DND-41 (cell line): ENCODE data around the gene CPSF4L.

Experiments
- ATAC-seq: fragments of 200-7000 bp; cut with Tn5 transposase; 3 replicates; pipeline ENCODE4 v1.9.1; 2021; ENCODE audit warnings: low read depth; ENCODE audit not compliant: insufficient read depth
- DNase-seq: peaks from one replicate; pipeline ENCODE4 v3.0.0-alpha.2; 2020
- H2AFZ ChIP-seq: 2 replicates; pipeline ENCODE4 v1.6.0; 2012; ENCODE audit warnings: low read depth, low read length
- H3K27ac ChIP-seq: 2 replicates; pipeline ENCODE4 v1.5.1; 2012; ENCODE audit warnings: low read length, inconsistent platforms
- H3K27me3 ChIP-seq: fragments of 200-600 bp; sonication (generic); 2 replicates; pipeline ENCODE4 v1.6.0; 2012; ENCODE audit warnings: low read length, mild to moderate bottlenecking, inconsistent platforms; ENCODE audit not compliant: insufficient read depth, poor library complexity
- H3K36me3 ChIP-seq: 2 replicates; pipeline ENCODE4 v1.5.1; 2012; ENCODE audit warnings: low read length, inconsistent platforms; ENCODE audit not compliant: insufficient read depth
- H3K4me1 ChIP-seq: 2 replicates; pipeline ENCODE4 v1.5.1; 2012; ENCODE audit warnings: mild to moderate bottlenecking, low read length; ENCODE audit not compliant: insufficient read depth
- H3K4me2 ChIP-seq: 2 replicates; pipeline ENCODE4 v1.6.0; 2012; ENCODE audit warnings: mild to moderate bottlenecking, moderate library complexity, low read length, inconsistent platforms; ENCODE audit not compliant: insufficient read depth
- H3K4me3 ChIP-seq, 2 experiments: fragments of 200-600 bp in 1 of 2; shearing (Covaris generic) in 1 of 2; 2 replicates each; pipeline ENCODE4 v1.5.1; 2012 to 2016; ENCODE audit warnings: inconsistent platforms in 2 of 2, low read length in 2 of 2, mild to moderate bottlenecking in 2 of 2, low read depth in 1 of 2, moderate library complexity in 1 of 2
- H3K79me2 ChIP-seq: 2 replicates; pipeline ENCODE4 v1.6.0; 2012; ENCODE audit warnings: low read length, inconsistent platforms; ENCODE audit not compliant: insufficient read depth
- H3K9ac ChIP-seq: 2 replicates; pipeline ENCODE4 v1.6.0; 2012; ENCODE audit warnings: low read depth, mild to moderate bottlenecking, inconsistent platforms, low read length, moderate library complexity
- H3K9me3 ChIP-seq: 2 replicates; pipeline ENCODE4 v1.5.1; 2012; ENCODE audit warnings: low read length, moderate library complexity, mild to moderate bottlenecking, inconsistent platforms; ENCODE audit not compliant: insufficient read depth, severe bottlenecking
- H4K20me1 ChIP-seq: 2 replicates; pipeline ENCODE4 v1.6.0; 2012; ENCODE audit warnings: low read length; ENCODE audit not compliant: insufficient read depth
- EZH2 ChIP-seq: IDR thresholded peaks from 3 replicates; pipeline ENCODE4 v1.6.1; 2012; ENCODE audit warnings: borderline replicate concordance, low read depth, mild to moderate bottlenecking, moderate library complexity, low read length, inconsistent platforms; ENCODE audit not compliant: severe bottlenecking
- TF ChIP-seq, protein P1 (sequence below): IDR thresholded peaks from 2 replicates; pipeline ENCODE4 v1.5.1; 2012; ENCODE audit warnings: borderline replicate concordance, low read length, moderate library complexity, mild to moderate bottlenecking; ENCODE audit not compliant: poor library complexity, severe bottlenecking; ENCODE audit errors: extremely low read depth

The CPSF4L gene

GRCh38 chr17:73301369-73301768 lies 39.7 kb upstream of the CPSF4L start:
- no peak for TF ChIP-seq EZH2
- TF ChIP-seq, protein P1, sequence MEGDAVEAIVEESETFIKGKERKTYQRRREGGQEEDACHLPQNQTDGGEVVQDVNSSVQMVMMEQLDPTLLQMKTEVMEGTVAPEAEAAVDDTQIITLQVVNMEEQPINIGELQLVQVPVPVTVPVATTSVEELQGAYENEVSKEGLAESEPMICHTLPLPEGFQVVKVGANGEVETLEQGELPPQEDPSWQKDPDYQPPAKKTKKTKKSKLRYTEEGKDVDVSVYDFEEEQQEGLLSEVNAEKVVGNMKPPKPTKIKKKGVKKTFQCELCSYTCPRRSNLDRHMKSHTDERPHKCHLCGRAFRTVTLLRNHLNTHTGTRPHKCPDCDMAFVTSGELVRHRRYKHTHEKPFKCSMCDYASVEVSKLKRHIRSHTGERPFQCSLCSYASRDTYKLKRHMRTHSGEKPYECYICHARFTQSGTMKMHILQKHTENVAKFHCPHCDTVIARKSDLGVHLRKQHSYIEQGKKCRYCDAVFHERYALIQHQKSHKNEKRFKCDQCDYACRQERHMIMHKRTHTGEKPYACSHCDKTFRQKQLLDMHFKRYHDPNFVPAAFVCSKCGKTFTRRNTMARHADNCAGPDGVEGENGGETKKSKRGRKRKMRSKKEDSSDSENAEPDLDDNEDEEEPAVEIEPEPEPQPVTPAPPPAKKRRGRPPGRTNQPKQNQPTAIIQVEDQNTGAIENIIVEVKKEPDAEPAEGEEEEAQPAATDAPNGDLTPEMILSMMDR = no peak
- H3K79me2 ChIP-seq = no peaks in the 10 kb centered on the region

GRCh38 chr17:73300392-73300791 lies 38.7 kb upstream of the CPSF4L start:
- no peaks in the 10 kb centered on the region for H3K4me1 ChIP-seq
- no peaks in the 10 kb centered on the region for H3K9me3 ChIP-seq
- H4K20me1 ChIP-seq = 0 out of 2 replicates have a peak, but pooled peaks cover 4% of the 10 kb centered on the region
- no peak overlapping the region for H3K4me2 ChIP-seq
- H3K79me2 ChIP-seq = no peaks in the 10 kb centered on the region
- no peak overlapping the region for H2AFZ ChIP-seq
- H3K36me3 ChIP-seq = no peaks in the 10 kb centered on the region
- no peak overlapping the region for H3K9ac ChIP-seq
- no peaks in the 10 kb centered on the region for H3K27me3 ChIP-seq
- TF ChIP-seq, protein P1 = no peak
- TF ChIP-seq EZH2 = no peak
- H3K4me3 ChIP-seq = no peak overlapping the region
- no peak for DNase-seq
- H3K27ac ChIP-seq = no peak overlapping the region
- ATAC-seq = no peak

More at GRCh38 chr17:73301369-73301768, 39.7 kb upstream of the CPSF4L start:
- no peak overlapping the region for H3K27ac ChIP-seq
- no peak overlapping the region for H3K4me2 ChIP-seq
- no peaks in the 10 kb centered on the region for H3K36me3 ChIP-seq
- H3K4me1 ChIP-seq = no peaks in the 10 kb centered on the region
- no peak overlapping the region for H2AFZ ChIP-seq
- H3K9ac ChIP-seq = no peak overlapping the region
- 0 out of 2 replicates have a peak, but pooled peaks cover 4% of the 10 kb centered on the region for H4K20me1 ChIP-seq
- ATAC-seq (no peak), DNase-seq (no peak)
- H3K9me3 ChIP-seq = no peaks in the 10 kb centered on the region
- H3K27me3 ChIP-seq = no peaks in the 10 kb centered on the region
- no peak overlapping the region for H3K4me3 ChIP-seq

- no peak for ATAC-seq
Observed at GRCh38 chr17:73297934-73298861, 36.5 kb upstream of the CPSF4L start.

More at GRCh38 chr17:73297934-73298861, 36.5 kb upstream of the CPSF4L start:
- no peak overlapping the region for H3K9ac ChIP-seq
- no peaks in the 10 kb centered on the region for H3K79me2 ChIP-seq
- H3K4me1 ChIP-seq = no peaks in the 10 kb centered on the region
- H3K4me2 ChIP-seq = no peak overlapping the region
- no peak for DNase-seq
- H3K27ac ChIP-seq = no peak overlapping the region
- H4K20me1 ChIP-seq = 0 out of 2 replicates have a peak, but pooled peaks cover 4% of the 10 kb centered on the region
- no peak overlapping the region for H2AFZ ChIP-seq
- no peaks in the 10 kb centered on the region for H3K36me3 ChIP-seq
- H3K4me3 ChIP-seq = no peak overlapping the region
- TF ChIP-seq, protein P1 = no peak
- no peak for TF ChIP-seq EZH2
- H3K9me3 ChIP-seq = no peaks in the 10 kb centered on the region
- no peaks in the 10 kb centered on the region for H3K27me3 ChIP-seq
